Fibroblast of upper back skin (primary cell): ENCODE data around the gene OR8B4.
"Not testable (repeated sequence)": the region's sequence is repeated elsewhere in the genome, so short reads cannot be mapped to it uniquely, and the experiment has no call there.

Experiments used
- DNase-seq: peaks from one replicate; pipeline ENCODE4 v3.0.0-alpha.2; 2013

OR8B4 gene

GRCh38 chr11:124403186-124403585 is 21.5 kb downstream of the OR8B4 start:
- DNase-seq: not testable (repeated sequence)

GRCh38 chr11:124402326-124402922 is 22.2 kb downstream of the OR8B4 start:
- peak; percentile 85 for DNase-seq

- DNase-seq: no peak
These were observed 25.7 kb downstream of the OR8B4 start, which contains the start of gene OR8B3 for GRCh38 chr11:124398924-124399323. OR8B3 (minus strand) TSS chr11:124399024; CDS start chr11:124397351, 1,673 bp downstream.

- not testable (repeated sequence) for DNase-seq
These were observed 27.8 kb downstream of the OR8B4 start for GRCh38 chr11:124396847-124397246.

- DNase-seq: peak; percentile 8
These were observed 30.3 kb downstream of the OR8B4 start for GRCh38 chr11:124394408-124394807.

- no peak for DNase-seq
These were observed 40.3 kb downstream of the OR8B4 start, which contains the start of gene OR8B2 for GRCh38 chr11:124384399-124384798. OR8B2 (minus strand) TSS chr11:124384499; CDS start chr11:124383343, 1,156 bp downstream.

- not testable (repeated sequence) for DNase-seq
These were observed 41.8 kb downstream of the OR8B4 start for GRCh38 chr11:124382857-124383256.

GRCh38 chr11:124380585-124380984 is 44.1 kb downstream of the OR8B4 start:
- DNase-seq: no peak

- no peak for DNase-seq
These were observed 48.4 kb downstream of the OR8B4 start for GRCh38 chr11:124376280-124376679.
